ENCODE results near the gene PGBD2.

Gene PGBD2

DNA sequence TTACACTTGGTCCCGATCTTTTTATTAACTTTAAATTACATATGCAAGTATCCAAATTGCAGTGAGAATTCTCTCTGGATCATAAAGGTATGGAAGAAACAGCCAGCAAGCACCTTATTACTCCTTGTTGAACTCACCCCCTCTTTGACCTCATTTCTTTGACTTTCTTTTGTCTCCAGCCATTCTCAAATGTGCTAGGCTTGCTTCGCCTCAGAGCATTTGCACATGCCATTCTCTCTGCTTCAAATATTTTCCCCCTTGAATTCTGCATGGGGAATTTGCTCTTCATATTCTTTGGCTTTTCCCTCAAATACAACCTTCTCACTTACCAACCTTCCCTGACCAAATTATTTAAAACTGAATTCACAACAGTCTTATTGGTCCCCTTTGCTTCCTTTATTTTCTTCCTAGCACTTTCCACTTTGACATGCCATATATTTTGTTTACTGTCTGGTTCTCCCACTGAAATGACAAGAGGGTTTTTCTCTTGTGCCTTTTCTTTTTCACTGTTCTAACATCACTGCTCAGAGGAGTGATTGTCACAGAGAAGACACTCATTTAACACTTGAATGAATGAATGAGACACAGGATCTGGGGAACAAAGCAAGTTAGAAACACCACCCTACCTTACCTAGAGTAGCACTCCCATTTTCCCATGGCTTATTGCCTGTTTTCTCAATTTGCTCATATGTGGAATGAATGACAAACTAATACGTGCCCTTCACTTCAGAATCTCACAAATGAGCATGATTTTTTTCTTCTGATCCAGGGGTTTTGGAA is 1.4 kb upstream of the PGBD2 start:
- Histone ChIP-seq H3K27me3 (ENCODE audit: control insufficient read depth in 1 of 2, insufficient read depth in 2 of 2, low read length in 2 of 2) (no peaks in the 10 kb centered on the region), H3K27ac (ENCODE audit: low read depth, low read length) (no peak overlapping the region), H3K9me3 (ENCODE audit: control insufficient read depth in 1 of 2, low read length in 2 of 2) (no peaks in the 10 kb centered on the region), H3K36me3 (ENCODE audit: control insufficient read depth in 1 of 2, insufficient read depth in 2 of 2, low read length in 2 of 2) (no peaks in the 10 kb centered on the region), H3K4me1 (ENCODE audit: control insufficient read depth in 1 of 2, insufficient read depth in 2 of 2, low read length in 2 of 2) (peaks cover 5 to 12% of the 10 kb centered on the region in 2 donors), H3K4me3 (ENCODE audit: low read depth in 1 of 2, low read length in 2 of 2) (no peak overlapping the region), H3K9ac (ENCODE audit: low read depth in 1 of 2, low read length in 2 of 2) (no peak overlapping the region)

GRCh38 chr1:248905662-248906008 is 400 bp upstream of the PGBD2 start:
- Histone ChIP-seq H3K9ac (ENCODE audit: low read depth in 1 of 2, low read length in 2 of 2) (peak overlapping the region; percentile 57 to 98), H3K36me3 (ENCODE audit: control insufficient read depth in 1 of 2, insufficient read depth in 2 of 2, low read length in 2 of 2) (no peaks in the 10 kb centered on the region), H3K4me1 (ENCODE audit: control insufficient read depth in 1 of 2, insufficient read depth in 2 of 2, low read length in 2 of 2) (peaks cover 5 to 12% of the 10 kb centered on the region in 2 donors)

GRCh38 chr1:248906753-248907661 is 972 bp downstream of the PGBD2 start:
- Histone ChIP-seq H3K9ac (ENCODE audit: low read depth in 1 of 2, low read length in 2 of 2) (peak overlapping the region; percentile 48 to 73), H3K27me3 (ENCODE audit: control insufficient read depth in 1 of 2, insufficient read depth in 2 of 2, low read length in 2 of 2) (no peaks in the 10 kb centered on the region), H3K9me3 (ENCODE audit: control insufficient read depth in 1 of 2, low read length in 2 of 2) (no peaks in the 10 kb centered on the region), H3K4me3 (ENCODE audit: low read depth in 1 of 2, low read length in 2 of 2) (peak overlapping the region; percentile 72 to 84), H3K27ac (ENCODE audit: low read depth, low read length) (peak overlapping the region; percentile 83), H3K36me3 (ENCODE audit: control insufficient read depth in 1 of 2, insufficient read depth in 2 of 2, low read length in 2 of 2) (no peaks in the 10 kb centered on the region), H3K4me1 (ENCODE audit: control insufficient read depth in 1 of 2, insufficient read depth in 2 of 2, low read length in 2 of 2) (peaks cover 5 to 12% of the 10 kb centered on the region in 2 donors)

More at GRCh38 chr1:248905662-248906008, 400 bp upstream of the PGBD2 start:
- Histone ChIP-seq H3K4me3 (ENCODE audit: low read depth in 1 of 2, low read length in 2 of 2) (peak overlapping the region; percentile 62 to 96), H3K27ac (ENCODE audit: low read depth, low read length) (peak overlapping the region; percentile 94), H3K27me3 (ENCODE audit: control insufficient read depth in 1 of 2, insufficient read depth in 2 of 2, low read length in 2 of 2) (no peaks in the 10 kb centered on the region), H3K9me3 (ENCODE audit: control insufficient read depth in 1 of 2, low read length in 2 of 2) (no peaks in the 10 kb centered on the region)

DNA sequence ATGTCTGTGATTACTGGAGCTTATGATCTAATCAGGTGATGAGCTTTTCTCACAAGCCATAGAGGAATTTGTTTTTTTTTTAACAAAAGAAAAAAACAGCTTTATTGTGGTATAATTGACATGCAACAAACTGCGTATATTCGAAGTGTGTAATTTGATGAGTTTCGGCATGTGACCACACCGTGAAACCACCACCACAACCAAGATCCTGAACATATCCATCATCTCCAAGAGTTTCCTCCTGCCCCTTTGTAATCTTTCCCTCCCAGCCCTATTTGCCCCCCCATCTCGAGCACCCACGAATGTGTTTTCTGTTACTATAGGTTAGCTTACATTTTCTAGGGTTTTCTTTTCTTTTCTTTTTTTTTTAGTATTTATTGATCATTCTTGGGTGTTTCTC is 4.7 kb downstream of the PGBD2 start:
- Histone ChIP-seq H3K4me3 (ENCODE audit: low read depth in 1 of 2, low read length in 2 of 2) (no peak overlapping the region), H3K9me3 (ENCODE audit: control insufficient read depth in 1 of 2, low read length in 2 of 2) (no peaks in the 10 kb centered on the region), H3K27me3 (ENCODE audit: control insufficient read depth in 1 of 2, insufficient read depth in 2 of 2, low read length in 2 of 2) (no peaks in the 10 kb centered on the region), H3K9ac (ENCODE audit: low read depth in 1 of 2, low read length in 2 of 2) (no peak overlapping the region), H3K36me3 (ENCODE audit: control insufficient read depth in 1 of 2, insufficient read depth in 2 of 2, low read length in 2 of 2) (peaks cover 11 to 21% of the 10 kb centered on the region in 2 donors), H3K4me1 (ENCODE audit: control insufficient read depth in 1 of 2, insufficient read depth in 2 of 2, low read length in 2 of 2) (peaks cover 5 to 9% of the 10 kb centered on the region in 2 donors), H3K27ac (ENCODE audit: low read depth, low read length) (no peak overlapping the region)

- H3K36me3 ChIP-seq (ENCODE audit: control insufficient read depth in 1 of 2, insufficient read depth in 2 of 2, low read length in 2 of 2): peaks cover 24 to 43% of the 10 kb centered on the region in 2 donors
Observed at GRCh38 chr1:248913933-248914332, 7.9 kb downstream of the PGBD2 start.

DNA sequence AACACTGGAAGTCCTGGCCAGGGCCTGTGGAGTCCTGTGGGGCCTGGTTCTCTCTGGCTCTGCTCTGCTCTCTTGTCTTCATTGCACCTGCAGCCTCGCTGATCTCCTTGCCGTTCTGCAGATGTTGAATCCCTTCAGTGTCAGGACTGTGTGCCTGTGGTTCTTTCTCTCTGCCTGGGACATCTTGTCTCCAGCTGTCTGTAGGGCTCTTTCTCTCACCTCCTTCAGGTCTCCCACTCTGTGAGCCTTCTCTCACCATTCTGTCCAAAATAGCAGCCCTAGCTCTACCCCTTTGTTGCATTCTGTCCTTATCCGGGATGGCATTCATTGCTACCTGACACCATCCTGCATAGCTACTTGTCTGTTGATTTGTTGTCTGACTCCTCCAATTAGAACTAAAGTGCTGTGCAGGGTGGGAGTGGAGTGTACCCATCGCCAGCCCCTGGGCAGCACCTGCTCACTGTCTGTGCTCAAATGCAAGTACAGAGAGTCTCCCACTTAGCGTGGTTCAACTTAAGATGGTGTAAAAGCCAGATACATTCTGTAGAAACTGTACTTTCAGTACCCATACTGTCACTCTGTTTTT is 8.9 kb downstream of the PGBD2 start:
- no peak overlapping the region for H3K27ac ChIP-seq (ENCODE audit: low read depth, low read length)
- H3K36me3 ChIP-seq (ENCODE audit: control insufficient read depth in 1 of 2, insufficient read depth in 2 of 2, low read length in 2 of 2): peaks cover 24 to 46% of the 10 kb centered on the region in 2 donors
- no peaks in the 10 kb centered on the region for H3K4me1 ChIP-seq (ENCODE audit: control insufficient read depth in 1 of 2, insufficient read depth in 2 of 2, low read length in 2 of 2)
- H3K27me3 ChIP-seq (ENCODE audit: control insufficient read depth in 1 of 2, insufficient read depth in 2 of 2, low read length in 2 of 2): no peaks in the 10 kb centered on the region
- no peak overlapping the region for H3K4me3 ChIP-seq (ENCODE audit: low read depth in 1 of 2, low read length in 2 of 2)
- no peaks in the 10 kb centered on the region for H3K9me3 ChIP-seq (ENCODE audit: control insufficient read depth in 1 of 2, low read length in 2 of 2)
- no peak overlapping the region for H3K9ac ChIP-seq (ENCODE audit: low read depth in 1 of 2, low read length in 2 of 2)

More at GRCh38 chr1:248913933-248914332, 7.9 kb downstream of the PGBD2 start:
- H3K4me3 ChIP-seq (ENCODE audit: low read depth in 1 of 2, low read length in 2 of 2): no peak overlapping the region
- no peak overlapping the region for H3K27ac ChIP-seq (ENCODE audit: low read depth, low read length)
- no peaks in the 10 kb centered on the region for H3K27me3 ChIP-seq (ENCODE audit: control insufficient read depth in 1 of 2, insufficient read depth in 2 of 2, low read length in 2 of 2)
- H3K9ac ChIP-seq (ENCODE audit: low read depth in 1 of 2, low read length in 2 of 2): no peak overlapping the region
- no peaks in the 10 kb centered on the region for H3K9me3 ChIP-seq (ENCODE audit: control insufficient read depth in 1 of 2, low read length in 2 of 2)
- no peaks in the 10 kb centered on the region for H3K4me1 ChIP-seq (ENCODE audit: control insufficient read depth in 1 of 2, insufficient read depth in 2 of 2, low read length in 2 of 2)

GRCh38 chr1:248918131-248918530 is 12.1 kb downstream of the PGBD2 start:
- Histone ChIP-seq H3K27me3 (ENCODE audit: control insufficient read depth in 1 of 2, insufficient read depth in 2 of 2, low read length in 2 of 2) (no peaks in the 10 kb centered on the region), H3K4me3 (ENCODE audit: low read depth in 1 of 2, low read length in 2 of 2) (no peak overlapping the region), H3K9me3 (ENCODE audit: control insufficient read depth in 1 of 2, low read length in 2 of 2) (no peaks in the 10 kb centered on the region), H3K9ac (ENCODE audit: low read depth in 1 of 2, low read length in 2 of 2) (no peak overlapping the region), H3K36me3 (ENCODE audit: control insufficient read depth in 1 of 2, insufficient read depth in 2 of 2, low read length in 2 of 2) (peaks cover 24 to 46% of the 10 kb centered on the region in 2 donors), H3K4me1 (ENCODE audit: control insufficient read depth in 1 of 2, insufficient read depth in 2 of 2, low read length in 2 of 2) (no peaks in the 10 kb centered on the region), H3K27ac (ENCODE audit: low read depth, low read length) (no peak overlapping the region)

DNA sequence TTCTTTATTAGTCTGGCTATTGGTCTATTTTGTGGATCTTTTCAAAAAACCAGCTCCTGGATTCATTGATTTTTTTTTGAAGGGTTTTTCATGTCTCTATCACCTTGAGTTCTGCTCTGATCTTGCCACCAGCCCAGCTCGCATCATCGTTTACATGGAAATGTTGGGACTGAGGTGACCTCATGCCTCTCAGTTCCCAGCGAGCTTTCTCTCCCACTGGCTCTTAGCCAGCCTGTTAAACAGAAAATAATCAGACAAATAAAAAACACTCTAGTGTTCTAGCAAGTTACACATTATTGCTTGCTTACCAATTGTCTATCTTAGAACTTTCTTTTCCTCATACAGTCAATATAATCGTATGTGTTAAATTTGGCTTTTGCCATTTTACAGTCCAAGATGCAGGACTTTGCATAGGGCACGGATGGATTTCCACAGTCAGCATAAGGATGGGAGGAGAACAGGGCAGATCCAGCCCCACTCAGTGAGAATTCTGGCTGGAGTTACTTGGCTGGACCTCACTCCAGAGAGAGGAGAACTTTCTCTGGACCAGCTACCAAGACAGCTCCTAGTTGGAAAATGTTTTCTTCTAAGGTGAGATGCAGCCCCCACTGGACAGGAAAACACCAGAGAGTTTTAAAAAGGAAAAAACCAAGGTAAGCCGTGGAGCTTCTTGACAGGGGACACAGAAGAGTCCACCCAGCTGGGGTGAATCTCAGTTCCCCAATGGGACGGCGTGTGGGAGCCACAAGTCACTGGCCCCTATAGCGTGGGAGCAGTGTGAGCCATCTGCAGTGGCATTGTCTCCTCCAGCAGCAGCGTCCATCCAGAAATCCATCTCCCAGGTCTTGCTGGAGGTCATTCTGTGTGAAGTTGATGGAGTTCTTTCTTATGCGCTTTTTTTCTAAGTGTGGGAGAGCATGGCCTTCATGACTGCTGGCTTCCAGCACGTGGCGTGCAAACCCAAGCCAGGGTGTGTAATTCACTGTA is 17.6 kb downstream of the PGBD2 start:
- no peaks in the 10 kb centered on the region for H3K9me3 ChIP-seq (ENCODE audit: control insufficient read depth in 1 of 2, low read length in 2 of 2)
- peaks cover 0 to 9% of the 10 kb centered on the region in 2 donors for H3K36me3 ChIP-seq (ENCODE audit: control insufficient read depth in 1 of 2, insufficient read depth in 2 of 2, low read length in 2 of 2)
- no peaks in the 10 kb centered on the region for H3K27me3 ChIP-seq (ENCODE audit: control insufficient read depth in 1 of 2, insufficient read depth in 2 of 2, low read length in 2 of 2)
- H3K4me1 ChIP-seq (ENCODE audit: control insufficient read depth in 1 of 2, insufficient read depth in 2 of 2, low read length in 2 of 2): no peaks in the 10 kb centered on the region
- no peak overlapping the region for H3K9ac ChIP-seq (ENCODE audit: low read depth in 1 of 2, low read length in 2 of 2)
- no peak overlapping the region for H3K4me3 ChIP-seq (ENCODE audit: low read depth in 1 of 2, low read length in 2 of 2)
- H3K27ac ChIP-seq (ENCODE audit: low read depth, low read length): no peak overlapping the region

DNA sequence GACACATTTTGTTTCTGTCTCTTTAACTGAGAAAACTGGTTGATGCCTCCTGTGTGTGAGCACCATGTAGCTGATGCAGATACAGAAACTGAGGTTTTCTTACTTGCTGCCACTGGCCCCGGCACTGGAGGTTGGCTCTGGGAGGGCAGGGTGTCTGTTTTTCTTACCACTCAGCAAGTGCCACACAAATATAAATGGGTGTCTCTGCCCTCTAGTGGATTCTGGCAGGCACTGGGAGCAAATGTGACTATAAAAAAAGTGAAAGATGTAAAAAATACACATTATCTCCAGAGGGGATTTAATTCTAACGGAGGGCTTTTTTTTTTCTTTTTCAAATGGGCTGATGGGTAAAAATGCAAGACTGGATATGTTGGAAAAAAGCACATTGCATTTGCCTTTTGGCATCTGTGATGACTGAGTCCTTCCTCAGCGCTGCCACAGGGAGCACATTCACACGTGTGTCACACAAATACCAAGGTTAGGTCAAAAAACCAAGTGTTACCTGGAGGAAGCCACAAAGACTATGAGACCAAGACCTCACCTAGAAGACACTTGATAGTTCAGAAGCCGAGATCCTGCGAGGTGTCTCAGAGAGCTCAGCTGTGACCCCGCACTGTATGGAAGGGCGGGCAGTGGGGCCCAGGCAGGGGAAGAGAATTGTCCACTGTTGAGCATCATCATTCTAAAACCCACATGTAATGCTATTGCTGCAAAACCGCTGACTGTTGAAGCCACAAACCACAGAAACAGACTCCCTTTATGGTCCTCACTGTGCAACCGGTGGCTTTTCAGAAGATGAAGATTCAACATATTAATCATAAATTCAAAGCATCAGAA is 18.9 kb downstream of the PGBD2 start:
- peaks cover 0 to 6% of the 10 kb centered on the region in 2 donors for H3K36me3 ChIP-seq (ENCODE audit: control insufficient read depth in 1 of 2, insufficient read depth in 2 of 2, low read length in 2 of 2)
- H3K9ac ChIP-seq (ENCODE audit: low read depth in 1 of 2, low read length in 2 of 2): no peak overlapping the region
- H3K4me3 ChIP-seq (ENCODE audit: low read depth in 1 of 2, low read length in 2 of 2): no peak overlapping the region
- H3K27me3 ChIP-seq (ENCODE audit: control insufficient read depth in 1 of 2, insufficient read depth in 2 of 2, low read length in 2 of 2): no peaks in the 10 kb centered on the region
- no peaks in the 10 kb centered on the region for H3K9me3 ChIP-seq (ENCODE audit: control insufficient read depth in 1 of 2, low read length in 2 of 2)
- no peak overlapping the region for H3K27ac ChIP-seq (ENCODE audit: low read depth, low read length)
- H3K4me1 ChIP-seq (ENCODE audit: control insufficient read depth in 1 of 2, insufficient read depth in 2 of 2, low read length in 2 of 2): no peaks in the 10 kb centered on the region
